KMS-11 (cell line): Measurements from ENCODE around the gene NPLOC4.

Experiments used
- H2AFZ ChIP-seq: fragments of 200-600 bp; sonication (generic); 2 replicates; pipeline ENCODE4 v1.6.1; 2016; ENCODE audit warnings: antibody characterized with exemption, mixed run types, low read depth
- H3K27ac ChIP-seq: fragments of 200-600 bp; sonication (generic); 2 replicates; pipeline ENCODE4 v1.6.1; 2016; ENCODE audit warnings: mild to moderate bottlenecking, mixed run types
- H3K27me3 ChIP-seq: fragments of 200-600 bp; sonication (generic); 2 replicates; pipeline ENCODE4 v1.6.1; 2017; ENCODE audit warnings: mild to moderate bottlenecking, low read depth, mixed run types, moderate library complexity; ENCODE audit not compliant: insufficient read depth
- H3K36me3 ChIP-seq: fragments of 200-600 bp; sonication (generic); 2 replicates; pipeline ENCODE4 v1.6.1; 2017; ENCODE audit warnings: mild to moderate bottlenecking, mixed run types; ENCODE audit not compliant: insufficient read depth
- H3K4me1 ChIP-seq: fragments of 200-600 bp; sonication (generic); 2 replicates; pipeline ENCODE4 v1.6.1; 2016; ENCODE audit warnings: mild to moderate bottlenecking, low read depth, mixed run types; ENCODE audit not compliant: poor library complexity, severe bottlenecking
- H3K4me2 ChIP-seq: fragments of 200-600 bp; sonication (generic); 2 replicates; pipeline ENCODE4 v1.7.0; 2016; ENCODE audit warnings: mild to moderate bottlenecking, mixed run types
- H3K4me3 ChIP-seq: fragments of 200-600 bp; sonication (generic); IDR thresholded peaks from 2 replicates; pipeline ENCODE4 v1.6.1; 2017; ENCODE audit warnings: low read depth, low read length, mixed read lengths; ENCODE audit not compliant: insufficient read depth
- H3K79me2 ChIP-seq: fragments of 200-600 bp; sonication (generic); 2 replicates; pipeline ENCODE4 v1.6.1; 2016; ENCODE audit warnings: low read depth, mixed run types; ENCODE audit not compliant: insufficient read depth
- H3K9ac ChIP-seq: fragments of 200-600 bp; sonication (generic); 2 replicates; pipeline ENCODE4 v1.6.1; 2016; ENCODE audit warnings: mild to moderate bottlenecking, mixed run types
- H4K20me1 ChIP-seq: fragments of 200-600 bp; sonication (generic); 2 replicates; pipeline ENCODE4 v1.6.1; 2016; ENCODE audit warnings: mild to moderate bottlenecking, mixed run types; ENCODE audit not compliant: insufficient read depth
- TF ChIP-seq, protein P1 (sequence below): fragments of 200-600 bp; sonication (generic); conservative IDR thresholded peaks from 2 replicates; pipeline ENCODE4 v1.6.1; 2017; ENCODE audit warnings: low read depth, mild to moderate bottlenecking, antibody characterized with exemption, low read length, moderate library complexity, mixed read lengths

The NPLOC4 gene

DNA sequence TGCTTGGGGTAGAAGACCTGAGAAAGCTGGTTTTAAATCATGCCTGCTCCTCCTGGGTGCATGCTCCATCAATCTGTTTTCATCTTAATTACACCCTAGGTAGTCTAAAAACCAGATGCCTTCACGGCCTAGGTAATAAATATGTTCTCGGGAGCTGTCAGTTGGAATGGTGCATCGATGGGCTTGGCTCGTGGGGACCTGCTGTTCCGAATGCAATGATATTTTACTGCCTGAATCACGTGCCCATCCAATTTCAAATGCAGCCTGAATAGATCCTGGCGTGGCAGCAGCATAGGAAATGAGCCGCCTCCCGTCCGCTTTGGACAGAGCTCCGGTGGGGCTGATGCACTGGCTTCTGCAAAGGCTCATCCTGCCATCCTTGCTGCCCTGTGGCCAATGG lies 65.9 kb downstream of the NPLOC4 start:
- TF ChIP-seq, protein P1, sequence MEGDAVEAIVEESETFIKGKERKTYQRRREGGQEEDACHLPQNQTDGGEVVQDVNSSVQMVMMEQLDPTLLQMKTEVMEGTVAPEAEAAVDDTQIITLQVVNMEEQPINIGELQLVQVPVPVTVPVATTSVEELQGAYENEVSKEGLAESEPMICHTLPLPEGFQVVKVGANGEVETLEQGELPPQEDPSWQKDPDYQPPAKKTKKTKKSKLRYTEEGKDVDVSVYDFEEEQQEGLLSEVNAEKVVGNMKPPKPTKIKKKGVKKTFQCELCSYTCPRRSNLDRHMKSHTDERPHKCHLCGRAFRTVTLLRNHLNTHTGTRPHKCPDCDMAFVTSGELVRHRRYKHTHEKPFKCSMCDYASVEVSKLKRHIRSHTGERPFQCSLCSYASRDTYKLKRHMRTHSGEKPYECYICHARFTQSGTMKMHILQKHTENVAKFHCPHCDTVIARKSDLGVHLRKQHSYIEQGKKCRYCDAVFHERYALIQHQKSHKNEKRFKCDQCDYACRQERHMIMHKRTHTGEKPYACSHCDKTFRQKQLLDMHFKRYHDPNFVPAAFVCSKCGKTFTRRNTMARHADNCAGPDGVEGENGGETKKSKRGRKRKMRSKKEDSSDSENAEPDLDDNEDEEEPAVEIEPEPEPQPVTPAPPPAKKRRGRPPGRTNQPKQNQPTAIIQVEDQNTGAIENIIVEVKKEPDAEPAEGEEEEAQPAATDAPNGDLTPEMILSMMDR: no peak
- H3K36me3 ChIP-seq: peaks cover 12% of the 10 kb centered on the region; the same call in 1 of the 2 replicates
- H2AFZ ChIP-seq: no peak overlapping the region
- H3K4me3 ChIP-seq: no peak overlapping the region
- H4K20me1 ChIP-seq: no peaks in the 10 kb centered on the region
- H3K4me2 ChIP-seq: no peak overlapping the region
- H3K9ac ChIP-seq: no peak overlapping the region
- no peak overlapping the region for H3K27ac ChIP-seq
- H3K79me2 ChIP-seq: no peaks in the 10 kb centered on the region; the same call in 1 of the 2 replicates
- H3K27me3 ChIP-seq: no peaks in the 10 kb centered on the region
- H3K4me1 ChIP-seq: peaks cover 53% of the 10 kb centered on the region

- Histone ChIP-seq H3K27ac (peak overlapping the region; percentile 75; the same call in 1 of the 2 replicates), H3K4me2 (no peak overlapping the region; the same call in 1 of the 2 replicates), H2AFZ (no peak overlapping the region), H4K20me1 (no peaks in the 10 kb centered on the region), H3K4me1 (peaks cover 62% of the 10 kb centered on the region), H3K79me2 (no peaks in the 10 kb centered on the region; the same call in 1 of the 2 replicates), H3K27me3 (no peaks in the 10 kb centered on the region), H3K4me3 (no peak overlapping the region), H3K9ac (no peak overlapping the region), H3K36me3 (peaks cover 12% of the 10 kb centered on the region; the same call in 1 of the 2 replicates)
- TF ChIP-seq, protein P1: no peak
These were observed 66.9 kb downstream of the NPLOC4 start for GRCh38 chr17:81569986-81570514.

- Histone ChIP-seq H2AFZ (no peak overlapping the region), H3K9ac (no peak overlapping the region), H3K36me3 (peaks cover 9% of the 10 kb centered on the region; the same call in 1 of the 2 replicates), H3K27me3 (no peaks in the 10 kb centered on the region), H4K20me1 (no peaks in the 10 kb centered on the region), H3K4me1 (peaks cover 78% of the 10 kb centered on the region), H3K4me2 (peak overlapping the region; percentile 83), H3K79me2 (no peaks in the 10 kb centered on the region; the same call in 1 of the 2 replicates), H3K4me3 (no peak overlapping the region), H3K27ac (peak overlapping the region; percentile 75)
- TF ChIP-seq, protein P1: no peak
These were observed 68.5 kb downstream of the NPLOC4 start for GRCh38 chr17:81568416-81568815.

DNA sequence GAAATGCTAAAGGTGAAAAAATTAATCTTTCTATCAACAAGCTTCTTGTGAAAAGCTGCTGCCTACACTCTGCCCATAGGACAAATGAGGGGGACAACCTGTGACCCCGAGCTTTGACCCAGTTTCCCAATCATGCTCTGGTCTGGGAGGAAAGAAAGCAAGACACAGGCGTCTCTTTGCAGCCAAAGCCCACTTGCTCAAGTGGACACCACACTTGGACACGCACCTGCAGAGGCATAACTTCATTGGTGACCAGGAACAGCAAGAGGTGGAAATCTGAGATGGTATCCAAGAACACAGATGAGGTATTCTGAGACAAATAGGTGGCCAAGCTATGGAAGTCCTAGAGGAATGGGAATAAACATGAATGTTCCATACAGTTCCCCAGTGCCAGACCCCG lies 69.7 kb downstream of the NPLOC4 start:
- peaks cover 6% of the 10 kb centered on the region; the same call in 1 of the 2 replicates for H3K36me3 ChIP-seq
- no peaks in the 10 kb centered on the region; the same call in 1 of the 2 replicates for H3K79me2 ChIP-seq
- H3K27me3 ChIP-seq: no peaks in the 10 kb centered on the region
- TF ChIP-seq, protein P1: no peak
- no peak overlapping the region for H3K4me3 ChIP-seq
- H3K4me1 ChIP-seq: peaks cover 85% of the 10 kb centered on the region
- peak overlapping the region; percentile 83 for H3K4me2 ChIP-seq
- no peaks in the 10 kb centered on the region for H4K20me1 ChIP-seq
- H3K27ac ChIP-seq: peak overlapping the region; percentile 75
- no peak overlapping the region for H2AFZ ChIP-seq
- H3K9ac ChIP-seq: peak overlapping the region; percentile 4; the same call in 1 of the 2 replicates
